ENCODE measurements around the gene RAD50. TPM values are rescaled to one million over a fixed set of nuclear protein-coding genes. Genes with fewer than 3 reads are reported as not detected.

Gene RAD50
- total RNA-seq, 4 donors from 2014 or later, result 24.0 to 39.9 (median 29.3) TPM

- no peak overlapping the region for H3K27ac ChIP-seq (replicated peaks in 1 of 4)
- 100% methylated on average over 1 of the region's 1 CpG for WGBS
- H3K9me3 ChIP-seq, result no peaks in the 10 kb centered on the region
- no peak for TF ChIP-seq EP300 (IDR thresholded peaks at IDR 0.05)
- TF ChIP-seq POLR2A (IDR thresholded peaks at IDR 0.05; ENCODE audit: low read depth), result no peak
- DNase-seq (ENCODE audit: extremely low spot score), result peak; percentile 66
- no peaks in the 10 kb centered on the region for H3K36me3 ChIP-seq
- H3K4me3 ChIP-seq, result no peak overlapping the region
- peaks cover 0 to 24% (median 17%) of the 10 kb centered on the region in 4 donors for H3K4me1 ChIP-seq
- intact Hi-C loops (cut with DNase I), result no loop called here
- H3K27me3 ChIP-seq, result no peaks in the 10 kb centered on the region
Observed at GRCh38 chr5:132678735-132679134, 122.0 kb downstream of the RAD50 start.

- WGBS, result 90% methylated on average over 7 of the region's 7 CpGs
- intact Hi-C loops (cut with DNase I), result no loop called here
- no peak overlapping the region for H3K27ac ChIP-seq (replicated peaks in 1 of 4)
Observed at GRCh38 chr5:132679166-132679565, 122.4 kb downstream of the RAD50 start.

DNA sequence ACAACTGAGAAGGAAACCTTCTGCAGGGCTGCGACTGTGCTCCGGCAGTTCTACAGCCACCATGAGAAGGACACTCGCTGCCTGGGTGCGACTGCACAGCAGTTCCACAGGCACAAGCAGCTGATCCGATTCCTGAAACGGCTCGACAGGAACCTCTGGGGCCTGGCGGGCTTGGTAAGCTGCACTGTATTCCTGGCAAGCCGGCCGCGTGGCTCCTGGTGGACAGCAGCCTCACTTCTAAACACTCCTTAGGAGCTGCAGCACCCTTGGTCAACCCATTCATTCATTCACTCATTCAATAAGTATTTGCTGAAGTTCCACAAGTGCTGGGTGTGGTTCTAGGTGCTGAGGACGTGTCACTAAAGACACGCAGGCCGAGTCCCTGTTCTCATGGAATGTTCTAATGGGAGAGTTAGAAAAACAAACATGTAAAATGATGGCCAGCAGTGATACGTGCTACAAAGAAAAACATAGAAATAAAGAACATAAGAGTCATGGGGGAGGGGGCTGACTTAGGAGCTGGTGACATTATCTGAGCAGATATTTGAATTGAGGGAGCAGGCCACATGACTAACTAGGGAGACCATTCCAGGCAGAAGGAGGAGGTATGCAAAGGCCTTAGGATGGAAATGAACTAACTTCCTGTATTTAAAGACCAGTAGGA lies 123.1 kb downstream of the RAD50 start:
- WGBS, result 93% methylated on average over 15 of the region's 15 CpGs

More at GRCh38 chr5:132679166-132679565, 122.4 kb downstream of the RAD50 start:
- Histone ChIP-seq H3K36me3 (no peaks in the 10 kb centered on the region), H3K9me3 (no peaks in the 10 kb centered on the region), H3K4me3 (no peak overlapping the region), H3K4me1 (peaks cover 0 to 21% (median 16%) of the 10 kb centered on the region in 4 donors), H3K27me3 (no peaks in the 10 kb centered on the region)
- DNase-seq (ENCODE audit: extremely low spot score), result no peak
- no peak for TF ChIP-seq POLR2A (IDR thresholded peaks at IDR 0.05; ENCODE audit: low read depth)
- TF ChIP-seq EP300 (IDR thresholded peaks at IDR 0.05), result no peak

GRCh38 chr5:132680780-132681475 lies 124.2 kb downstream of the RAD50 start:
- intact Hi-C loops (cut with DNase I), result no loop called here
- Histone ChIP-seq H3K36me3 (no peaks in the 10 kb centered on the region), H3K4me3 (no peak overlapping the region), H3K27me3 (no peaks in the 10 kb centered on the region), H3K27ac (replicated peaks in 1 of 4) (no peak overlapping the region), H3K4me1 (peaks cover 0 to 11% (median 7%) of the 10 kb centered on the region in 4 donors), H3K9me3 (no peaks in the 10 kb centered on the region)
- 81% methylated on average over 7 of the region's 8 CpGs for WGBS
- TF ChIP-seq CTCF (IDR thresholded peaks at IDR 0.05), result no peak
- no peak for TF ChIP-seq EP300 (IDR thresholded peaks at IDR 0.05)
- no peak for TF ChIP-seq POLR2AphosphoS5 (IDR thresholded peaks at IDR 0.05)
- TF ChIP-seq POLR2A (IDR thresholded peaks at IDR 0.05; ENCODE audit: low read depth), result no peak
- DNase-seq (ENCODE audit: extremely low spot score), result peak; percentile 77

More for the DNA sequence above, 123.1 kb downstream of the RAD50 start:
- H3K27me3 ChIP-seq, result no peaks in the 10 kb centered on the region
- TF ChIP-seq POLR2AphosphoS5 (IDR thresholded peaks at IDR 0.05) (no peak), CTCF (IDR thresholded peaks at IDR 0.05) (no peak), EP300 (IDR thresholded peaks at IDR 0.05) (no peak), POLR2A (IDR thresholded peaks at IDR 0.05; ENCODE audit: low read depth) (no peak)
- peak; percentile 90 for DNase-seq (ENCODE audit: extremely low spot score)
- no peak overlapping the region for H3K4me3 ChIP-seq
- H3K9me3 ChIP-seq, result no peaks in the 10 kb centered on the region
- peaks cover 0 to 15% (median 11%) of the 10 kb centered on the region in 4 donors for H3K4me1 ChIP-seq
- no peak overlapping the region for H3K27ac ChIP-seq (replicated peaks in 1 of 4)
- no peaks in the 10 kb centered on the region for H3K36me3 ChIP-seq
- intact Hi-C loops (cut with DNase I), result no loop called here

DNA sequence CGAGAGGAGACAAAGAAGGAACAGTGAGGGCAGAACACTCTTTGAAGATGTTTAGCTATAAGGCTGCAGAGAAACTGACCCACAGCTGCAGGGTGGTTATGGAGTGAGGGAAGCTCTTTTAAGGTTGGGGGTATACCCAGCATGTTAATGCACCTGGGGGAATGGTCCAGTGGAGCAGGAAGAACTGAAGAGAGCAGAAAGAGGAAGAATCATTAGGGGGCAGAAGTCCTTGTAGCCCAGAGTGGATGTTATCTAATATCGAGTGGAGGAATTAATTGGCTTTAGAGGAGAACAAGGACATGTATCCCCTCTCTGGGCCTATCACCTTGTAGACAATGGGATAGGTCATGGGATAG lies 124.7 kb downstream of the RAD50 start:
- no peak for TF ChIP-seq POLR2AphosphoS5 (IDR thresholded peaks at IDR 0.05)
- DNase-seq (ENCODE audit: extremely low spot score), result no peak
- WGBS, result 92% methylated on average over 2 of the region's 2 CpGs
- intact Hi-C loops (cut with DNase I), result no loop called here
- H3K36me3 ChIP-seq, result no peaks in the 10 kb centered on the region
- no peaks in the 10 kb centered on the region for H3K27me3 ChIP-seq
- H3K27ac ChIP-seq (replicated peaks in 1 of 4), result no peak overlapping the region
- no peak overlapping the region for H3K4me3 ChIP-seq
- H3K4me1 ChIP-seq, result peaks cover 0 to 11% (median 7%) of the 10 kb centered on the region in 4 donors
- H3K9me3 ChIP-seq, result no peaks in the 10 kb centered on the region

DNA sequence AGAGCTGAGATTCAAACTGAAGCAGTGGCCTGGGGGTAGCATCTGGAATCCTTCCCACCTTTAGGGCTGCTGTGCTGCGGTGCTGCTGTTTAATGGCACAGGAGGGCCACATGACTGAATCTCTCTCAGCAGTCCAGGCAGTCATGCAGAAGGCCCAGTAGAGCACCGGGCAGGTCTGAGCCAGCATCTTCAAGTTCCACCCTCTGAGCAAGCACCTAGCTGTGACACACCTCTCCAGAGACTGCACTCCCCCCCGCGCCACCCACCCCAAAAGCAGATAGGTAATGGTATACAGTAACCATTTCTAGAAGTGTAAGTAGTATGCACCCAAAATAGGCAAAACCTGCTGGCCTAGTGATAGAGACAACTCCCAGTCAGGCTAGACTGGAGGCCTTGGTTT lies 125.2 kb downstream of the RAD50 start:
- Histone ChIP-seq H3K27ac (replicated peaks in 1 of 4) (no peak overlapping the region), H3K4me1 (peaks cover 0 to 9% (median 4%) of the 10 kb centered on the region in 4 donors), H3K27me3 (no peaks in the 10 kb centered on the region), H3K4me3 (no peak overlapping the region), H3K36me3 (no peaks in the 10 kb centered on the region), H3K9me3 (no peaks in the 10 kb centered on the region)
- DNase-seq (ENCODE audit: extremely low spot score), result peak; percentile 77
- WGBS, result 96% methylated on average over 4 of the region's 4 CpGs
- intact Hi-C loops (cut with DNase I), result no loop called here
- no peak for TF ChIP-seq POLR2AphosphoS5 (IDR thresholded peaks at IDR 0.05)
- no peak for TF ChIP-seq CTCF (IDR thresholded peaks at IDR 0.05)
- TF ChIP-seq EP300 (IDR thresholded peaks at IDR 0.05), result no peak
- no peak for TF ChIP-seq POLR2A (IDR thresholded peaks at IDR 0.05; ENCODE audit: low read depth)

Measured in esophagus muscularis mucosa (tissue), 4 donors.